Lung (tissue), 12 donors: ENCODE measurements around the gene TALDO1. TPM values are rescaled to one million over a fixed set of nuclear protein-coding genes. Genes with fewer than 3 reads are reported as not detected.

ENCODE experiments used
- ATAC-seq: fragments of 200-7000 bp; cut with Tn5 transposase; one replicate; pipeline ENCODE4 v1.9.1; 2020; ENCODE audit warnings: moderate number of reproducible peaks; ENCODE audit not compliant: insufficient read depth, low FRiP score
- DNase-seq, 3 donors: peaks; one replicate each; pipeline ENCODE4 v3.0.0-alpha.2; 2013 to 2017
- H3K27ac ChIP-seq, 2 donors: one replicate each; pipeline ENCODE4 v1.5.1; 2013; ENCODE audit warnings: mild to moderate bottlenecking in 2 of 2, moderate library complexity in 2 of 2, control low read depth in 1 of 2, inconsistent platforms in 1 of 2, low read depth in 1 of 2, low read length in 1 of 2
- H3K27me3 ChIP-seq, 3 donors: one replicate each; pipeline ENCODE4 v1.5.1; 2013; ENCODE audit warnings: low read length in 2 of 3; ENCODE audit not compliant: control insufficient read depth in 3 of 3, insufficient read depth in 3 of 3
- H3K36me3 ChIP-seq, 4 donors: one replicate each; pipeline ENCODE4 v1.5.1; 2013; ENCODE audit warnings: low read length in 4 of 4, mild to moderate bottlenecking in 1 of 4, moderate library complexity in 1 of 4; ENCODE audit not compliant: control insufficient read depth in 4 of 4, insufficient read depth in 4 of 4
- H3K4me1 ChIP-seq, 5 donors: one replicate each; pipeline ENCODE4 v1.5.1; 2013; ENCODE audit warnings: low read length in 5 of 5, mild to moderate bottlenecking in 2 of 5, moderate library complexity in 1 of 5; ENCODE audit not compliant: control insufficient read depth in 5 of 5, insufficient read depth in 5 of 5
- H3K4me3 ChIP-seq: one replicate; pipeline ENCODE4 v1.5.1; 2013; ENCODE audit warnings: mild to moderate bottlenecking, control low read depth, moderate library complexity
- H3K9ac ChIP-seq, 2 donors: one replicate each; pipeline ENCODE4 v1.5.1; 2013; ENCODE audit warnings: low read length in 2 of 2, control low read depth in 1 of 2; ENCODE audit not compliant: insufficient read depth in 1 of 2
- H3K9me3 ChIP-seq, 4 donors: one replicate each; pipeline ENCODE4 v1.5.1; 2013; ENCODE audit warnings: low read length in 3 of 4, mild to moderate bottlenecking in 1 of 4, moderate library complexity in 1 of 4; ENCODE audit not compliant: control insufficient read depth in 4 of 4, insufficient read depth in 3 of 4
- CTCF ChIP-seq: IDR thresholded peaks from 2 replicates; pipeline ENCODE4 v1.5.1; 2012; ENCODE audit warnings: mild to moderate bottlenecking; ENCODE audit errors: control extremely low read depth, extremely low read depth
- WGBS, 2 donors: extraction: QIAGEN DNeasy Blood & Tissue Kit; methylation state at CpG; one replicate each; pipeline ENCODE4 v1.1.7; 2013; 5-methylcytosine and 5-hydroxymethylcytosine counted together
- polyA plus RNA-seq, 2 donors: library from polyadenylated mRNA; stranded (reverse); fragments of 200-250 nt; gene quantifications; one replicate each; pipeline ENCODE4 v1.2.1, GENCODE V29; 2013
- total RNA-seq, 2 donors: library from RNA; depleted of rRNA in 1 of 2; stranded (reverse); fragments of >200 nt in 1 of 2; gene quantifications; one replicate each; pipeline ENCODE4 v1.2.1, GENCODE V29; 2014 to 2021
- donor health status: control.
- donor health status: control.
- donor health status: Bipolar disorder and iron deficiency.
- donor health status: healthy.
- donor health status: DM: yes; HTN: yes; CAD: no.

The TALDO1 gene
- total and polyA plus RNA-seq, 4 donors: 128 to 311 (median 239) TPM

DNA sequence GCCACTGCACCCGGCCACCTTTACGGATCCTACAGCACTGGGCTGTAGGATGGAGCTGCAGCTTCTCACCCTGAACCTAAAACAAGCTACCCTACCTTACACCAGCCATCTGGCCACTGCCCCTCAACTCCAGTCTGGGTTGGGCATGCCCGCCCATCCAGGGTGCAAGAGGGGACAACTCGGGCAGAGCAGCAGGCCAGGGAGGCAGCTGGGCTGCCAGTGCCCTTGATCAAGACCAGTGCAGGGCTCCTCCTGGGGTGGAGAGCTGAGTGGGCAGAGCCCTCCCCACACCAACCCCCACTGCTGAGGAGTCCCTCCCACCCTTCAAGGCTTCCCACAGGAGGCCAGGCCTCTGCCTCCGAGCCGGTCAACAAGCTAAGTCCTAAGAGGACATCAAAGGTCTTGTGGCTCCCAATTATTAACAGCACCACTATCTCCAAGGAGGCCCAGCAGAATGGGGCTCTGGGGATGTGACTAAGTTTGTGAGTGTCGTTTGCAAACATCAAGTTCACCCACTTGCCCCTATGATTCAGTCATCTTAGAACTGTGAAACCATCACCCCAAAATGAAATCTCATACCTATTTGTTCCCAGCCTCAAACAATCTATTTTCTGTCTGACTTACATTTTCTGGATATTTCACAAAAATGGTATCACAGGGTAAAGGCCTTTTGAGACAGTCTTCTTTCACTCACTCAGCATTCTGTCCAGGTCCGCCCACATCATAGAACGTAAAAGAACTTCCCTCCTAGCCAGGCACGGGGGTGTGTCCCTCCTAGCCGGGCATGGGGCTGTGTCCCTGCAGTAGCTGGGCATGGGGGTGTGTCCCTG lies 19.1 kb downstream of the TALDO1 start:
- 79 to 81% methylated on average over 11 of the region's 11 CpGs for WGBS, 2 donors
- H3K27ac ChIP-seq: no peak overlapping the region
- no peaks in the 10 kb centered on the region for H3K9me3 ChIP-seq
- no peaks in the 10 kb centered on the region for H3K27me3 ChIP-seq
- no peaks in the 10 kb centered on the region for H3K4me1 ChIP-seq
- no peak for DNase-seq
- TF ChIP-seq CTCF: no peak
- ATAC-seq: no peak
- H3K9ac ChIP-seq: no peak overlapping the region
- H3K36me3 ChIP-seq: peaks cover 12 to 63% (median 27%) of the 10 kb centered on the region in 4 donors
- H3K4me3 ChIP-seq: no peak overlapping the region

- no peak for ATAC-seq
- H3K27ac ChIP-seq: no peak overlapping the region
- H3K4me3 ChIP-seq: no peak overlapping the region
- DNase-seq: no peak
- 92 to 94% methylated on average over 2 of the region's 2 CpGs for WGBS, 2 donors
- H3K4me1 ChIP-seq: no peaks in the 10 kb centered on the region
- no peak for TF ChIP-seq CTCF
- H3K9me3 ChIP-seq: no peaks in the 10 kb centered on the region
- no peak overlapping the region for H3K9ac ChIP-seq
- peaks cover 12 to 65% (median 24%) of the 10 kb centered on the region in 4 donors for H3K36me3 ChIP-seq
- H3K27me3 ChIP-seq: no peaks in the 10 kb centered on the region
Observed at GRCh38 chr11:766936-767210, 19.6 kb downstream of the TALDO1 start.

GRCh38 chr11:767238-767637 lies 20.0 kb downstream of the TALDO1 start:
- Histone ChIP-seq H3K9me3 (no peaks in the 10 kb centered on the region), H3K4me3 (no peak overlapping the region), H3K27me3 (no peaks in the 10 kb centered on the region), H3K4me1 (no peaks in the 10 kb centered on the region), H3K36me3 (peaks cover 12 to 65% (median 23%) of the 10 kb centered on the region in 4 donors), H3K9ac (no peak overlapping the region), H3K27ac (no peak overlapping the region)
- DNase-seq: no peak
- WGBS, 2 donors: 95% methylated on average over 11 of the region's 11 CpGs
- no peak for ATAC-seq
- no peak for TF ChIP-seq CTCF
